ENCODE measurements around the gene CDC42EP4.

GRCh38 chr17:73250851-73251640 lies 60.8 kb downstream of the CDC42EP4 start:
- TF ChIP-seq, protein P1, sequence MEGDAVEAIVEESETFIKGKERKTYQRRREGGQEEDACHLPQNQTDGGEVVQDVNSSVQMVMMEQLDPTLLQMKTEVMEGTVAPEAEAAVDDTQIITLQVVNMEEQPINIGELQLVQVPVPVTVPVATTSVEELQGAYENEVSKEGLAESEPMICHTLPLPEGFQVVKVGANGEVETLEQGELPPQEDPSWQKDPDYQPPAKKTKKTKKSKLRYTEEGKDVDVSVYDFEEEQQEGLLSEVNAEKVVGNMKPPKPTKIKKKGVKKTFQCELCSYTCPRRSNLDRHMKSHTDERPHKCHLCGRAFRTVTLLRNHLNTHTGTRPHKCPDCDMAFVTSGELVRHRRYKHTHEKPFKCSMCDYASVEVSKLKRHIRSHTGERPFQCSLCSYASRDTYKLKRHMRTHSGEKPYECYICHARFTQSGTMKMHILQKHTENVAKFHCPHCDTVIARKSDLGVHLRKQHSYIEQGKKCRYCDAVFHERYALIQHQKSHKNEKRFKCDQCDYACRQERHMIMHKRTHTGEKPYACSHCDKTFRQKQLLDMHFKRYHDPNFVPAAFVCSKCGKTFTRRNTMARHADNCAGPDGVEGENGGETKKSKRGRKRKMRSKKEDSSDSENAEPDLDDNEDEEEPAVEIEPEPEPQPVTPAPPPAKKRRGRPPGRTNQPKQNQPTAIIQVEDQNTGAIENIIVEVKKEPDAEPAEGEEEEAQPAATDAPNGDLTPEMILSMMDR (IDR thresholded peaks at IDR 0.05): no peak
- no peak for TF ChIP-seq POLR2A (IDR thresholded peaks at IDR 0.05)
